ENCODE results near the gene PITX1. TPM values are rescaled to one million over a fixed set of nuclear protein-coding genes. Genes with fewer than 3 reads are reported as not detected.
"Not testable (repeated sequence)": the region's sequence is repeated elsewhere in the genome, so short reads cannot be mapped to it uniquely, and the experiment has no call there.

Gene PITX1
- total RNA-seq, 2 donors from 2014 or later, result not detected

GRCh38 chr5:134994560-134995156 lies 39.4 kb downstream of the PITX1 start:
- ATAC-seq, result no peak
- Mint-ChIP-seq H3K27me3 (peaks cover 0 to 2% of the 10 kb centered on the region in 2 donors), H3K4me3 (no peak overlapping the region), H3K36me3 (no peaks in the 10 kb centered on the region), H3K27ac (no peak overlapping the region), H3K9me3 (no peaks in the 10 kb centered on the region), H3K4me1 (ENCODE audit: low read depth in 2 of 2) (no peaks in the 10 kb centered on the region)
- DNase-seq (ENCODE audit: low spot score), result no peak

- Mint-ChIP-seq H3K36me3 (no peaks in the 10 kb centered on the region), H3K4me3 (no peak overlapping the region), H3K27ac (no peak overlapping the region), H3K4me1 (ENCODE audit: low read depth in 2 of 2) (no peaks in the 10 kb centered on the region), H3K9me3 (no peaks in the 10 kb centered on the region), H3K27me3 (peaks cover 0 to 7% of the 10 kb centered on the region in 2 donors)
- no peak for ATAC-seq
- DNase-seq (ENCODE audit: low spot score), result no peak
Measured at GRCh38 chr5:134993161-134993560, 40.9 kb downstream of the PITX1 start.

GRCh38 chr5:134992148-134992547 lies 41.9 kb downstream of the PITX1 start:
- Mint-ChIP-seq H3K4me3 (no peak overlapping the region), H3K27ac (no peak overlapping the region), H3K36me3 (no peaks in the 10 kb centered on the region), H3K9me3 (no peaks in the 10 kb centered on the region), H3K4me1 (ENCODE audit: low read depth in 2 of 2) (no peaks in the 10 kb centered on the region), H3K27me3 (peaks cover 0 to 8% of the 10 kb centered on the region in 2 donors)
- DNase-seq (ENCODE audit: low spot score) (no peak), ATAC-seq (no peak)

- not testable (repeated sequence) for ATAC-seq; H3K4me1 Mint-ChIP-seq (ENCODE audit: low read depth in 2 of 2); H3K27ac Mint-ChIP-seq; H3K4me3 Mint-ChIP-seq; H3K9me3 Mint-ChIP-seq; DNase-seq (ENCODE audit: low spot score); H3K36me3 Mint-ChIP-seq
- H3K27me3 Mint-ChIP-seq, result peaks cover 0 to 13% of the 10 kb centered on the region in 2 donors
Measured at GRCh38 chr5:134990183-134990582, 43.8 kb downstream of the PITX1 start.

- peaks cover 0 to 14% of the 10 kb centered on the region in 2 donors for H3K27me3 Mint-ChIP-seq
- H3K4me1 Mint-ChIP-seq (ENCODE audit: low read depth in 2 of 2), result no peaks in the 10 kb centered on the region
- H3K9me3 Mint-ChIP-seq, result no peaks in the 10 kb centered on the region
- no peak overlapping the region for H3K27ac Mint-ChIP-seq
- H3K4me3 Mint-ChIP-seq, result no peak overlapping the region
- no peaks in the 10 kb centered on the region for H3K36me3 Mint-ChIP-seq
- no peak for ATAC-seq
- no peak for DNase-seq (ENCODE audit: low spot score)
Measured at GRCh38 chr5:134989266-134989830, 44.7 kb downstream of the PITX1 start.

- Mint-ChIP-seq H3K4me1 (ENCODE audit: low read depth in 2 of 2) (no peaks in the 10 kb centered on the region), H3K27ac (no peak overlapping the region), H3K27me3 (peaks cover 12 to 22% of the 10 kb centered on the region in 2 donors), H3K9me3 (peaks cover 20% of the 10 kb centered on the region), H3K4me3 (no peak overlapping the region), H3K36me3 (peaks cover 45% of the 10 kb centered on the region)
- DNase-seq (ENCODE audit: low spot score), result no peak
- ATAC-seq, result no peak
Measured at GRCh38 chr5:134982230-134982629, 51.8 kb downstream of the PITX1 start.

- Mint-ChIP-seq H3K4me3 (no peak overlapping the region), H3K4me1 (ENCODE audit: low read depth in 2 of 2) (peaks cover 3 to 5% of the 10 kb centered on the region in 2 donors), H3K36me3 (peaks cover 53% of the 10 kb centered on the region), H3K9me3 (peaks cover 22% of the 10 kb centered on the region), H3K27ac (no peak overlapping the region), H3K27me3 (peaks cover 5 to 22% of the 10 kb centered on the region in 2 donors)
- no peak for ATAC-seq
- DNase-seq (ENCODE audit: low spot score), result no peak
Measured at GRCh38 chr5:134979416-134979815, 54.6 kb downstream of the PITX1 start.

Other genes with a start within 250 kb of the PITX1 start
- 10 to 100 TPM; 33.3 to 34.5 TPM for gene C5orf24, start 188.3 kb downstream of the PITX1 start, total RNA-seq
- 10 to 100 TPM; 69.9 TPM for gene TXNDC15, start 159.9 kb downstream of the PITX1 start, total RNA-seq
- 10 to 100 TPM; 10.5 to 15.7 TPM for gene PCBD2, start 129.1 kb downstream of the PITX1 start, total RNA-seq
- under 1 TPM in 1 of 2 donors, not detected in 1; 0.52 TPM for gene CATSPER3, start 66.3 kb downstream of the PITX1 start, total RNA-seq